HG03159 (cell line): ENCODE results near the gene TMEM52.
A peak's percentile ranks its signal among the peaks of the same experiment; 100 is the strongest.

Experiments
- ATAC-seq: cut with Tn5 transposase; IDR thresholded peaks from one replicate; pipeline ENCODE4 v1.9.1; 2021; ENCODE audit warnings: mild to moderate bottlenecking, moderate library complexity; ENCODE audit not compliant: unreplicated experiment

TMEM52 gene

DNA sequence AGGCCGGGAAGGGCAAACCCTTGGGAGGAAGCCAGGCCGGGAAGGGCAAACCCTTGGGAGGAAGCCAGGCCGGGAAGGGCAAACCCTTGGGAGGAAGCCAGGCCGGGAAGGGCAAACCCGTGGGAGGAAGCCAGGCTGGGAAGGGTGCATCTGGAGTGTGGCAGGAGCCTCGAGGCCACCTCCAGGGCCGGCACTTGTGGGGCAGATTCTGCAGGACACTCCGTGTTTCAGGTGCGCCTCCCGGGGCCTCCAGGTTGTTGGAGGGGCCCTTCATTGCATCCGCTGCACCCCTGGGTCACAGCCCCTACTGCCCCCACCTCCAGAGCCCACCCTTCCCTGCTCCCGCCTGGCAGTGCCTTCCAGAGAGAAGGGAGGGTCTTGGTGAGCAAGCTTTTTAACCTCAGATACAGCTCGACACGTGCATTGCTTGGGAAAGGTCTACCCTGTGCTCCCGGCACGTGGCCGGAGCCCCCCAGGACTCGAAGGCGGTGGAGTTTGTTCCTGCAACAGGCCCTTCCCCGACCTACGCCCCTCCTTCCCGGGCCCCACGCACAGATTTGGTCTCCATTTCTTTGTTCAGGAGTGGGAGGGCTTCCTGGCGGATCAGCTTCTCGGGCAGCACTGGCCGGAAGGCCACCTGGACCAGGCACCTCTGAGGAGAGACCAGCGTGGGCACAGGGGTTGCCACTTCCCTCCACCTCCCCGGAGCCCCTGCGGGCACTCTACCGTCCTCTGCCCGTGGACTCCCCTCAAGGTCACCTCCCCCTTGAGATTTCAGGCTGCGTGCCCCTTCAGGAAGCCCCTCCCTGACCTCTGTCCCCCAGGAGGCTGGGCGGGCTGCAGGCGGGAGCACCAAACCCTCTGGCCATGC is 9.4 kb upstream of the TMEM52 start:
- ATAC-seq, result no peak

GRCh38 chr1:1927751-1928150 is 8.7 kb upstream of the TMEM52 start:
- ATAC-seq, result no peak

- no peak for ATAC-seq
These were observed 8.0 kb upstream of the TMEM52 start for GRCh38 chr1:1926886-1927660.

GRCh38 chr1:1926346-1926811 is 7.3 kb upstream of the TMEM52 start:
- ATAC-seq, result no peak

GRCh38 chr1:1925437-1926345 is 6.6 kb upstream of the TMEM52 start:
- ATAC-seq, result no peak

- no peak for ATAC-seq
These were observed 5.8 kb upstream of the TMEM52 start for GRCh38 chr1:1924849-1925248.

- ATAC-seq, result no peak
These were observed 5.3 kb upstream of the TMEM52 start for GRCh38 chr1:1924386-1924785.

- no peak for ATAC-seq
These were observed 4.1 kb upstream of the TMEM52 start for GRCh38 chr1:1922956-1923833.

- ATAC-seq, result no peak
These were observed 3.5 kb upstream of the TMEM52 start for GRCh38 chr1:1922702-1922955.

GRCh38 chr1:1921901-1922701 is 3.0 kb upstream of the TMEM52 start:
- ATAC-seq, result no peak

DNA sequence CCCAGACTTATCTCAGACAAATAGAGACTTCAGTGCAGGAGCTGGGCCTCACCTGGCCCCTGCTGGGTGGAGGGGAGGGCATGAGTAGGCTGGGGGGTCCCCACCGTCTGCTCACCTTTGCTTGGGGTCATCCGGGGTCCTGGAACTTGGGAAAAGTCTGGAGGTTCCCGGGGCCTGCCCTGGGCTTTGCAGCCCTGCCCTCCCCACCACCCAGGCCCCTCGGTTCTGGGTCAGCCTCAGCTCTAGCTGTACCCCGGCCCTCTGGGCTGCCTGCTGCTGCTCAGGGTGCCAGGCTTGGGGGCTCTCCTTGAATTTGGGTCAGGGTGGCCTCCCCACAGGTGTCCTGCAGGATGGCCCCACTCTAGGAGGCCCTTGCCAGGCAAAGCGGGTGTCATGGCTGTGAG is 2.4 kb upstream of the TMEM52 start:
- ATAC-seq, result no peak

DNA sequence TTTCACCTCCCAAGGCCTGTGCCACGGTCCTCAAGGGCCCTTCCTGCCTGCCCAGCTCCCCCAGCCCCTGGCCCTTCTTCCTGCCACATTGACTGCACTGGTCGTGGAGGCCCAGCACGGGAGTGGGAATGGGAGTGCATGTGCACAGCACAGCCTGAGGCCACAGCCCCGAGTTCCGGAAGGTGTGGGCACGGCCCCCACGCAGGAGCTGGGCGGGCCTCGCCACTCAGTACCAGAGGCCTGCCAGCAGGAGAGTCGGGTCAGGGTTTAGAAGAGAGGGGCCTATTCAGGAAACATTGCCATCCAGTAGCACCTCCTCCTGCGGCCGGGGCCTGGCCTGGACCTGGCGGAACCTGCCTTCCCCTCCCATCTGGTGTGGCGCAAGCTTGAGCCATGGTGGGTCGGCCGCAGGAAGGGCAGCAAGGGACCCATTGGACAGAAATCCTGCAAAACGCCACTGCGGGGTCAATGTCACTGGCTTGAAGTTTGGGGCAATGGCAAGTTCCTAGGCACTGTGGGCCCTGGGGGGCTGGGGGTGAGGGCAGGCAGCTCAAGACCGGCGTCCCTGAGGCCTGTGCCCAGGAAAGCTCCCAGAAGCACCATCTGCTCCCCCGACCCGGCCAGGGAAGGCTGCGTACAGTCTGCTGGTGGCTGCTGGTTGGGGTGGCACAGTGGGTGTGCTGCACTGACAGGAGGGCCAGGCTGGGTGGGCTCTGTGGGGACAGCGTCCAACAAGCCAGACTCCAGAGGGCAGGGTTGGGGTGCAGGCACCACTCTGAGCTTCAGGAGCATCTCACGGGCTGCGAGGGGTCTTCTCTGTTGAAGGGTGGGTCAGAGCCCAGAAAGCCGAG is 1.8 kb upstream of the TMEM52 start:
- ATAC-seq, result no peak

- no peak for ATAC-seq
These were observed 1.1 kb upstream of the TMEM52 start for GRCh38 chr1:1920057-1920607.

DNA sequence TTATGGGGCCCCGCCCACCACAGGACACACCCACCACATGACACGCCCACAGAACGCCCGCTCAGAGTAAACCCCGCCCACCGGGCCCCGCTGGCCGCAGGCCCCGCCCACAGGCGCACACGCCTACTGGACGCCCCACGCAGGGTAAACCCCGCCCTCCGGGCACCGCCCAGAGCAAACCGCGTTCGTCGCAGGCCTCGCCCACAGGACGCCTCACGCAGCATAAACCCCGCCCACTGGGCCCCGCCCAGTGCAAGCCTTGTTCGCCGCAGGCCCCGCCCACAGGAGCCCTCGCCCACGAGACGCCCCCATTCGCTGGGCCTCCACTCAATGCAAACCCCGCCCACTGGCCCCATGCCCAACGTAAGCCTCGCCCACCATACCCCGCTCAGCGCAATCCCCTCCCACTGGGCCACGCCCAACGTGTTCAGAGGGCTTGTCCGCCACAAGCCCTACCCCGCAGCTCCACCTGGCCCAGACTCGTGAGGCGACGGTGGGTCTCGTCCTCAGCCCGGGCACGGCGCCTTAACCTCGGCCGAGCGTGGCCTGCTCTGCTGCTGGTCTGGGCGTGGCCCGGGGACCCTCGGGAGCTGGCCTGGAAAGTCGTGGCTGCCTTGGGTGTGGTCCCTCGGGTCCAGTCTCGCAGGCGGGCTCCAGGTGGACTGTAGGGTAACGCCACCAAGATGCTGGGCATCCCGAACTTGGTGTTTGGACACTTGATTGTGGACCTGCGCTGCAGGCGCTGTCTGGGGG is 401 bp upstream of the TMEM52 start:
- peak; percentile 76 for ATAC-seq

DNA sequence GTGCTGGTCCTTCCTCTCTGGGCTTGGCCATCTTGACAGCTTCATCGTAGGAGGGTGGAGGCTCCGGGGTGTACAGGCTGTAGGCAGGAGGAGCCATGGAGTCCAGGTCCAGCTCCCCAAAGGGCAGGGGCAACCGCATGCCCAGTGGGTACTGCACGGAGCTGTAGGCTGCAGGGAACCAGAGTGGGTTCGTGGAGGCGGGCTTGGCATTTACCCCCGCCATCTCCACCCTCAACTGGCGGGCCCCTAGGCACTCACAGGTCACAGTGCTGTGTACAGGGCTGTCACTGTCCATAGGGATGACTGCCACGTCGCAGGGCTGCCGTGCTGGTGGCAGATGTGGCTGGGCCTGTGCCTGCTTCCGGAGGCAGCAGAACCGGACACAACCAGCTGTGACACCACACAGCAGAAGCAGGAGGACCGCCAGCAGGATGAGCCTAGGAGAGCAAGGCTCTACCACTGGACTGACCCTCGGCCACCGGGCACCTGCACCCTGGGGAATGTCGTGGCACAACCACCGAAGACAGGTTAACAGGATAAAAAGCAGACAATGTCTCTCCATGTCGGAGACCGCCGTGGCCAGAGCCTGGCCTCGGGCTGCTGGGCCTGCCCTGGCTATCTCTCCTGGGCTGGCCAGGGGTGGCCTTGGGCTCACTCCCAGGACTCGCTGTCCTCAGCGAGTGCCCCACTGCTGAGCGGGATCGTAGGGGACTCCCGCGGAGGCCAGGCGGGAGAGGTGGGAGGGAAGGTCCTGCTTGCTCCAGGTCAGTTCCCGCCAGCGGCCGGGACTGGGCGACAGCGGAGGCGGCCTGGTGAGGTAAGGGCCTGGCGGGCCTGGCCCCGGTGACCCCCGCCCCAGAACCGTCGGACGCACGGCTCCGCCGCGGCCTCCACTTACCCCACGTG is 831 bp downstream of the TMEM52 start:
- ATAC-seq, result no peak

- ATAC-seq, result no peak
These were observed 1.6 kb downstream of the TMEM52 start for GRCh38 chr1:1917304-1917976.
